ENCODE data around the gene FBH1.
"Not testable (repeated sequence)": the region's sequence is repeated elsewhere in the genome, so short reads cannot be mapped to it uniquely, and the experiment has no call there.

Gene FBH1

DNA sequence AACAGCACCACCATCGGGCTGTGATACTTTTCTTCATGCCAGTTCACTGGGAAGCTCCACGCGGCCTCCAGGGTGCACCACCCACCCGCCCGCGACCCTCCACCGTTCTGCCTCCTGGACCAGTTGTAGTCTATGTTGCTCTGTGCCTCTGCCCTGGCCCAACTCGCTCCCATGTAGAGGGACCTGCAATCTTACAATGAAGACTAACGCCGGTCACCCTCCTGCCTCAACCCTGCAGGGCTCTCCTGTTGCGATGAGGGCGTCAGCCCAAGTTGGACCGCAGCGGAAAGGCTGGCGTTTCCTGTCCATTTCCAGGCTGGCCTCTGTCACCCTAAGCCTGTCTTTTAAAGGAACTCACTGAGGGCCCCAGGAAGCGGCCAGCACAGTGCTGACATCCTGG, 52.4 kb downstream of the FBH1 start:
- DNase-seq, result no peak

- no peak for DNase-seq
Measured at GRCh38 chr10:5943536-5943935, 53.5 kb downstream of the FBH1 start.

DNA sequence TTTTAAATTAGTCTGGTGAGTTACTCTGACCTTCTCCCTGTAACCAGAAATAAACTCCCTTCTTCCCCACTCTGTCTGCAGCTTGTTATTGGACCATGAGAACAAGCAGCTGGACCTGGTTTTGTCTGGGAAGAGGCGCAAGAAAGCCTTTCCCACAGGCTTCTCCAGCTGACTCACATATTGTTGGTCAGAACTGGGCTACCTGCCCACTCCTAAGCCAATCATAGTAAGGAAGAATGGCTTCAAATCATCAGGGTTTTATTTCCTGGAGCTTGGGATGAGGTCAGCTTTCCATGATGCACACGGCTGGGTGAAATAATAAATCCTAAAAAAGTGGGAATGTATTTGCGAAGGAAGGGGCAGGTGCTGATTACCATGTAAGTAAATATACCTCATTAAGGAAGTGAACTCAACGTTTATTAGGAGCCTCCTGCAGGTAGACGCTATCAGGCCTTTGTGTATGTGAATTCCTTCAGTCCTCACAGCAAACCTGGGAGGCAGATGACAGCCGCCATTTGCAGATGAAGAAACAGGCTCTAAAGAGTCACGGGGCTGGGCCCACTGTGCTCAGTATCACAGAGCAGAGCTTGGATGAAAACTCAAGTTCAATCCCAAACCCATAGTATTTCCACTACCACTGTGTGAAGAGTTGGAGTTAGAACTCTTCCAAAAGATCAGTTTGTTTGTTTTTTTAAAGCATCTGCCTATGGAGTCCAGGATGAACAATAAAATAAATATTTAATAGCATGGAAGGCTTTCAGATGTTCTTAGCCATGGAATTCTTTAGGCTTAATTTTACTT, 54.5 kb downstream of the FBH1 start:
- no peak for DNase-seq

GRCh38 chr10:5945190-5945509, 55.1 kb downstream of the FBH1 start:
- no peak for DNase-seq

- DNase-seq, result peak; percentile 79 to 82
Measured at GRCh38 chr10:5945561-5946418, 55.7 kb downstream of the FBH1 start.

DNA sequence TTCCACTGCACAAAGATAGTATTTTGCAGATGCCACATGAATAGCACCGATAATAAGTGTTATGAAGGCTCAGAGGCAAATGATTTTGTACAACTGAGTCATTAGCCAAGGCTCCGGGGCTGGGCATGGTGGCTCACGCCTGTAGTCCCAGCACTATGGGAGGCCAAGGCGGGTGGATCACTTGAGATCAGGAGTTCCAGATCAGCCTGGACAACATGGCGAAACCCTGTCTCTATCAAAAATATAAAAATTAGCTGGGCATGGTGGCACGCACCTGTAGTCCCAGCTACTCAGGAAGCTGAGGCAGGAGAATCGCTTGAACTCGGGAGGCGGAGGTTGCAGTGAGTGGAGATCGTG, 56.4 kb downstream of the FBH1 start:
- not testable (repeated sequence) for DNase-seq

DNA sequence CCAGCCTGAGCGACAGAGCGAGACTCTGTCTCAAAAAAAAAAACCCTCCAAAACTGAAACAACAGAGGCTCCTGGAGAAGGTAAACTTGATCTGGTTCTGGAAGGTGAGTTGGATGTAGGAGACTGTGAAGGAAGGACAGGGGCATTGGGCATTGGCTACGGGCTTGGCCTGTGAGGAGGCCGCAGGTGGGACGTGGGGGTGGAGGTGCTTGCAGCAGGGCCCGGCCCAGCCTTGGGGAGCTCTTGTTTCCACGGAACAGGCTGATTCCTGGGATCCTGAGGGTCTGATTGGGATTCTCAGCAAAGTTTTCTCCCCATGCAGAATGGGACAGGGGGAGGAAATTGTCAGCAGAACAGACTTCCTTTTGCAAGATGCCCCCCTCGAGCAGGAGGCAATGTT, 56.7 kb downstream of the FBH1 start:
- no peak for DNase-seq

GRCh38 chr10:5947471-5948207, 57.6 kb downstream of the FBH1 start:
- no peak for DNase-seq

DNA sequence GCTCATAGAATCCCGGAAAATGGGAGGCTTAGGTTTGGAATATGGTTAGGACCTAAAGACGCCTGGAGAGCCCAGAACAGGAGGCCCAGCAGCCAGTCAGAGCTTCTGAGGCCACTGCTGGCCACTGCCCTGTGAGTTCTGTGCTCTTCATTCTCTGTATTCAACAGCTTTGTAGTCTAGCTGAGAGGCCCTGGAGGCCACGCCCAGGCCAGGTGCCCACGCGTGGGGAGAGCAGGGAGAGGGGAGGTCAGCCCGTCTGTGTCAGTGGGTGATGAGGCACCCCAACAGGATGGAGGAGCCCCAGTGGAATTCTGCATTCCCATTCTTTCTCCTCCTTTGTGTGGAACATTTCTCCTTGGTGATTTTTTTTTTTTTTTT, 58.2 kb downstream of the FBH1 start:
- no peak for DNase-seq

DNA sequence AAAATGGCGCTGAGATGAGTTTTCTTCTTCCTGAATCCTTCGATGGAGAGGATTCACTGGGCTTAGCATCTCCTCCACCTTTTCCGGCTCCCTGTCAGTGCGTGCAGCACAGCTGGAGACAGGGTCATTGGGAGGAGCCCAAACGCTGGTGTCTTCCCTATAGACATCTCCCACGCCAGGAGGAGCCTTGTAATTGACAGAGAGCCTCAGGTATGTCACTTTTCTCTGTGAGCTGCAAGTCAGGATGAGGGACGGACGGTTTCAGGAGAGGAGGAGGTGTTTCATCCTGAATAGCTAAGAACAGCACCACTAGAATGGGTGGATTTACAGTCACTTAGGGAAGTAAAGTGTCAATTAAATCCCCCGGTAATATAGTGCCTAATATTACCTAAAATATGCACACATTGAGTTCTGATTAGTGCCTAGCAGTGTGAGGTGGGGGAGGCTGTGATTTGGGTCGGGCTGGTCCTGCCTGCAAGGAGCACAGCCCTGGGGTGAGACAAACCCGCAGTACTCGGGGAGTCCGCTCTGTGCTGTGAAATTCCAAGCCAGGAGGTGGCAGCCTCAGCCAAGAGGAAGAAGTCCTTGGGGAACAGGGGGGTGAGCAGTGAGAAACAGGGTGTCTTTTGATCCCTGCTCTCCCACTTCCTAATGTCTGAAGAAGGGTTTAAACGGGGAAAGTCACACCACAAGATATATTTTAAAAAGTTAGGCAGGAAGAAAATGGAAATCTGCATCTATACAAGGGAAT, 59.1 kb downstream of the FBH1 start:
- peak; percentile 15 to 22 for DNase-seq

GRCh38 chr10:5951167-5951711, 61.2 kb downstream of the FBH1 start:
- peak; percentile 55 to 66 for DNase-seq

DNA sequence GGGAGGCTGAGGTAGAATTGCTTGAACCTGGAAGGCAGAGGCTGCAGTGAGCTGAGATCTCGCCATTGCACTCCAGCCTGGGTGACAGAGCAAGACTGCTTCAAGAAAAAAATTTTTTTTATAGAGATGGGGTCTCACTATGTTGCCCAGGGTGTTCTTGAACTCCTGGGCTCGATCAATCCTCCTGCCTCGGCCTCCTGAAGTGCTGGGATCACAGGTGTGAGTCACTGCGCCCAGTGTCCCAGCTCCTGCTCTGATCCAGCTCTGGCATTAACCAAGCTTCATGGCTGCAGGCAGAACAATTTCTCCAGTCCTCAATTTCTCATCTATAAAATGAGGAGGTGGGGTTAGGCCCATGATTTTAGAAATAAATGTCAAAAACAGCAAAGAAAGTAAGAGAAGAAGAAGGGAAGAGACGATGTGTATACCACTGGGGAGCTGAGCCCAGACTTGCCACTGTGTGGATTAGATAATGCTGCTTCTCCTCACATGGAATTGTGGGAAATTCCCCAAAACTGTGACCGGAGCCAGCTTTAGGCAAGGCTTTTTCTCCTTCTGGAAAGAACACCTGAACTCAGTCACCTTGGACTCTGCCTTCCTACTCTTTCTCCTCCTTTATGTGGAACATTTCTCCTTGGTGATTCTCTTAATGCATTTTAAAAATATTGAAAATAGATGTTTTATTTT, 61.8 kb downstream of the FBH1 start:
- no peak for DNase-seq

GRCh38 chr10:5952731-5953385, 62.8 kb downstream of the FBH1 start:
- no peak for DNase-seq

DNA sequence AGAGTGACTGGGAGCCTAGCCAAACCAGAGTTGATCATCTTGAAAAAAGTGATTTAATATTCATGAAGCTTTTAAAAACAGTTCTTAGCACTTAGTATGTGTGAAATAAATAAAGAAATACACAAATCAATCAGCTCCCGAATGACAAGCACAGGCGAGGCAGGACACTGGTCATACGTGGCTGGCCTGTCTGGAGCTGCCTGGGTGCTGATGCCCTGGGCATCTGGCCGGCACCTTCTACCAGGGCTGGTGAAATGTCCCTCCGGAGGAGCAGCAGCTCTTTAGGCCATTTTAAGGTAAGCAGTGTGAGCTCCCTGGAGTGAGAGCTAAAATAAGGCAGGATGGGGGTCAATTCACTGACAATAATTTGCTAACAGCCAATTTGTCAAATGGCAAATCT, 63.6 kb downstream of the FBH1 start:
- no peak for DNase-seq

DNA sequence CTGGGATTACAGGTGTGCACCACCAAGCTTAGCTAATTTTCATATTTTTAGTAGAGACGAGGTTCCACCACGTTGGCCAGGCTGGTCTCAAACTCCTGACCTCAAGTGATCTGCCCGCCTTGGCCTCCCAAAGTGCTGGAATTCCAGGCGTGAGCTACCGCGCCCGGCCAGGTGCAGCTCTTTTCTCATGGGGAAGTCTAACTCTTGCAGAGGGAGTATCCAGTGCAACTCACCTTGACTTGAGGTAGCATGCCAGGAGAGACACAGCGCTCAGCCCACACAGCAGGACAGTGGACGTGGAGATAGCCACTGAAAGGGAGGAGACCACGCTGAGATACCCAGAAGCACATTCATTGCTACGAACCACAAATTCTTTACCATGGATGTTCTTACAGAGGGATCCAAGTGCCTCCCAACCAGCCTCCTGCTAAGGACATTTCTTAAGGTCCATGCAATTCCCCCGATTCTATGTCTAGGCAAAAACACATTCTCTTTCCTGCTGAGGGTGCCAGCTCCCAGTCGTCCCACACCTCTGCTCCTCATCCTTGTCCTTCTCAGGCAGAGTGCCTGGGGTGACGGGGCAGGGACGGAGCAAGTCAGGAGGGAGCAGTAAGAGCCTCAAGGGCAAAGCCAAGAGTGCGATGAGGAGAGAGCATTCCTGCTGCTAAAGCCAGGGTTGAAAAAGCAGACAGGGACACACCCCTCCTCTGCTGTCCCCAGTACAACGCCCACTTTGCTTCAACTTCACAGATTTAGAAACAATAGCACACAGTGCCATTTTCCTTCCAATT, 66.3 kb downstream of the FBH1 start:
- no peak for DNase-seq

- DNase-seq, result no peak
Measured at GRCh38 chr10:5958077-5958476, 68.0 kb downstream of the FBH1 start.

DNA sequence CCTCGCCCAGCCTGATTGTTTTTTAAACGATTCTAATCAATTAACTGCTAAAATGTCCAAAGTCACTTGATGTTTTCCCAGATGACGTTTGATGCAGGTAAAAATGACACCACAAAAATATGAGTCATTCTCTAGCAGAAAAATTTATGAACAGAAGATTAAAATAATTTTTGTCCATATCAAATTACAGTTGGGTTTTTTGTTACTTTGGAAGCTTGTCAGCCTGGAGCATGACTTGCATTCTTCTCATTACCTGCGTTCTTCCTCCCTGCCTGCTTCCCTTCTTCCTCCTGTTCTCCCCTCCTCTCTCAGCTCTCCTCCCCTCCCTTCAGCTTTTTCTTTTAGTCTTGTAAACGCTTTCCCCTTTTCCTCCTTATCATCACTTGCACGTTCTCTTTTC, 68.6 kb downstream of the FBH1 start:
- DNase-seq, result no peak

DNA sequence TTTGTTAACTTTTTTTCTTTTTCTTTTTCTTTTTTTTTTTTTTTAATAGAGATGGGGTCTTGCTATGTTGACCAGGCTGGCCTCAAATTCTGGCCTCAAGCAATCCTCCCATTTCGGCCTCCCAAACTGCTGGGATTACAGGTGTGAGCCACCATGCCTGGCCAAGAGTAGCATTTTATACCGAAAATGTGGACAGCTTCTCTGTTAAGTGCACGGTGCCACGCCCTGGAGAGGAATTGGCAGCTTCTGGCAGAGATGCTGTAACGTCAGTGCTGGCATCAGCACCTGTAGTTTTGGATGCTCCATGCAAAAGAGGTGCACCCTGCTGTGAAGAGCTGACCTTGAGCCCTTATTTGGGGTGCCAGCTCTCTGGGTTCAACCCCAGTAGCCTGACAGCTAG, 69.1 kb downstream of the FBH1 start:
- DNase-seq, result no peak

- no peak for DNase-seq
Measured at GRCh38 chr10:5959581-5960069, 69.6 kb downstream of the FBH1 start.

Measured in AML-193 (cell line).